ENCODE data around the gene CDC42BPB. TPM values are rescaled to one million over a fixed set of nuclear protein-coding genes. Genes with fewer than 3 reads are reported as not detected.

The CDC42BPB gene
- total RNA-seq, 1 donor from 2014 or later, result 116 TPM

DNA sequence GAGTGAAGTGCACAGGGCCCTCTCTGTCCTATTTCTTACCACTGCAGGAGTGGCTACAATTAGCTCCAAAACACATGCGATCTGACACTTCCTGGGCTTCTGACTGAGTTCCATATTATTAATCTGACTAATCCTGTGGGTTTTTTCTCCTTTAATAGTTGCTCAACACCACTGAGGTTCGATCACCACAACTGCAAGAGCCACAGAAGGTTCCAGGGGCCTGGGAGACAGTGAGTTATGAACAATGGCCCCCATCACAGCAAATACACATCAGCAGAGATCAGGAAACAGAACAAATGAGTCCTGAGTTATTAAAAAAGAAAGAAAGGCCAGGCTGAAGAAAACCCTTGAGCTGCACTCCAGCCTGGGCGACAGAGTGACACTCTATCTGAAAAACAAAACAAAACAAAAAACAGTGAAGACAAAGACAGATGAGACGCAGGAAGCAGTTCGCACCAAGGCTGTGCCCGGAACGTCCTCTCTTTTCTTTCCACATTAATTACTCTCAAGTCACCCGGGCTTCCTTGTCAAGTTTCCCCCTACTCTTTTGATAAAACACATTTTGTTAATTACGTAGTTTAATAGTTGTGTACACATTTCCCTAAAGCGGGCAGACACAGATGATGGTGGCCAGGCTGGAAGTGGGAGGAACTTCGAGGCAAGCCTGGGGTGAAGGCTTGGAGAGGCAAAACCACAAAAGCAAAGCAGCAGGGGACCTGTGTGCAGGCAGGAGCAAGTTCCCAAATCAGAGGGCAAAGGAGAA, 42.7 kb downstream of the CDC42BPB start:
- Mint-ChIP-seq H3K4me3 (ENCODE audit: unreplicated experiment) (peak overlapping the region; percentile 4), H3K4me1 (ENCODE audit: low read depth, unreplicated experiment) (peaks cover 51% of the 10 kb centered on the region), H3K27me3 (ENCODE audit: low read depth, unreplicated experiment) (no peaks in the 10 kb centered on the region), H3K9me3 (ENCODE audit: unreplicated experiment) (peaks cover 3% of the 10 kb centered on the region), H3K27ac (ENCODE audit: unreplicated experiment) (peak overlapping the region; percentile 15), H3K36me3 (ENCODE audit: low read depth, unreplicated experiment) (peaks cover 19% of the 10 kb centered on the region)
- H3K4me3 ChIP-seq (ENCODE audit: insufficient read depth, low read depth, low read length), result no peak overlapping the region
- H4K20me1 ChIP-seq (ENCODE audit: insufficient read depth, low read length), result peaks cover 93% of the 10 kb centered on the region
- no peaks in the 10 kb centered on the region for H3K36me3 ChIP-seq (ENCODE audit: insufficient read depth, low read length)
- no peaks in the 10 kb centered on the region for H3K27me3 ChIP-seq (ENCODE audit: insufficient read depth, low read length)
- H3K4me1 ChIP-seq (ENCODE audit: insufficient read depth, low read length), result peaks cover 29% of the 10 kb centered on the region
- no peaks in the 10 kb centered on the region for H3K9me3 ChIP-seq (ENCODE audit: insufficient read depth, low read depth, low read length)
- no peak overlapping the region for H2AFZ ChIP-seq (ENCODE audit: low read depth, low read length)
- TF ChIP-seq EZH2 (IDR thresholded peaks at IDR 0.05; ENCODE audit: insufficient read depth, low read length), result no peak
- TF ChIP-seq, protein P1, sequence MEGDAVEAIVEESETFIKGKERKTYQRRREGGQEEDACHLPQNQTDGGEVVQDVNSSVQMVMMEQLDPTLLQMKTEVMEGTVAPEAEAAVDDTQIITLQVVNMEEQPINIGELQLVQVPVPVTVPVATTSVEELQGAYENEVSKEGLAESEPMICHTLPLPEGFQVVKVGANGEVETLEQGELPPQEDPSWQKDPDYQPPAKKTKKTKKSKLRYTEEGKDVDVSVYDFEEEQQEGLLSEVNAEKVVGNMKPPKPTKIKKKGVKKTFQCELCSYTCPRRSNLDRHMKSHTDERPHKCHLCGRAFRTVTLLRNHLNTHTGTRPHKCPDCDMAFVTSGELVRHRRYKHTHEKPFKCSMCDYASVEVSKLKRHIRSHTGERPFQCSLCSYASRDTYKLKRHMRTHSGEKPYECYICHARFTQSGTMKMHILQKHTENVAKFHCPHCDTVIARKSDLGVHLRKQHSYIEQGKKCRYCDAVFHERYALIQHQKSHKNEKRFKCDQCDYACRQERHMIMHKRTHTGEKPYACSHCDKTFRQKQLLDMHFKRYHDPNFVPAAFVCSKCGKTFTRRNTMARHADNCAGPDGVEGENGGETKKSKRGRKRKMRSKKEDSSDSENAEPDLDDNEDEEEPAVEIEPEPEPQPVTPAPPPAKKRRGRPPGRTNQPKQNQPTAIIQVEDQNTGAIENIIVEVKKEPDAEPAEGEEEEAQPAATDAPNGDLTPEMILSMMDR (IDR thresholded peaks at IDR 0.05; ENCODE audit: insufficient read depth, low read depth, low read length), result no peak
- peaks cover 87% of the 10 kb centered on the region for H3K79me2 ChIP-seq (ENCODE audit: insufficient read depth, low read length)
- peak; percentile 76 for DNase-seq (ENCODE audit: low read depth)
- FAIRE-seq, result no peak
- peak overlapping the region; percentile 63 for H3K9ac ChIP-seq (ENCODE audit: low read length)
- H3K27ac ChIP-seq (ENCODE audit: low read depth, low read length), result peak overlapping the region; percentile 61
- H3K4me2 ChIP-seq (ENCODE audit: low read length), result peak overlapping the region; percentile 78

DNA sequence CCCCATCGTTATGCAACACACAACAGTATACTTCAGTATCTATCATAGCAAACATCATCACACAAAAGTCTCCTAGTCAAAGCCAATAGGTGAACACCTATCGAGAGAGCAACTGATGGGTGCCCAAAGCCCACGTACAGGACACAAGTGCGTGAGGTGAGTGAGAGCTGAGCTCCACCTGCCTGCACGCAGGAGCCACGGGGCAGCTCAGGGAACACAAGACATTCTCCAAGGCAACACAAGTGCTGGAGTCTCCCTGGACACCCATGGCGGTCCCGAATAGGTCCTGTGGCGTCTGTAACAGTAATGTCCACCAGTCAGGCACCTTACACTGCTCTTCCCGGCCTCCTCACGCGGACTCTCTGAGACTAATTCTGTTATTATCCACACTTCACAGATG, 44.3 kb downstream of the CDC42BPB start:
- no peak overlapping the region for H3K27ac ChIP-seq (ENCODE audit: low read depth, low read length)
- H2AFZ ChIP-seq (ENCODE audit: low read depth, low read length), result no peak overlapping the region
- Mint-ChIP-seq H3K4me1 (ENCODE audit: low read depth, unreplicated experiment) (peaks cover 54% of the 10 kb centered on the region), H3K27me3 (ENCODE audit: low read depth, unreplicated experiment) (no peaks in the 10 kb centered on the region), H3K27ac (ENCODE audit: unreplicated experiment) (peak overlapping the region; percentile 69), H3K9me3 (ENCODE audit: unreplicated experiment) (peaks cover 3% of the 10 kb centered on the region), H3K4me3 (ENCODE audit: unreplicated experiment) (no peak overlapping the region), H3K36me3 (ENCODE audit: low read depth, unreplicated experiment) (peaks cover 19% of the 10 kb centered on the region)
- H3K4me3 ChIP-seq (ENCODE audit: insufficient read depth, low read depth, low read length), result no peak overlapping the region
- H3K4me2 ChIP-seq (ENCODE audit: low read length), result no peak overlapping the region
- no peaks in the 10 kb centered on the region for H3K27me3 ChIP-seq (ENCODE audit: insufficient read depth, low read length)
- no peak for FAIRE-seq
- no peak overlapping the region for H3K9ac ChIP-seq (ENCODE audit: low read length)
- no peak for TF ChIP-seq EZH2 (IDR thresholded peaks at IDR 0.05; ENCODE audit: insufficient read depth, low read length)
- TF ChIP-seq, protein P1 (IDR thresholded peaks at IDR 0.05; ENCODE audit: insufficient read depth, low read depth, low read length), result no peak
- peaks cover 38% of the 10 kb centered on the region for H3K4me1 ChIP-seq (ENCODE audit: insufficient read depth, low read length)
- H4K20me1 ChIP-seq (ENCODE audit: insufficient read depth, low read length), result peaks cover 93% of the 10 kb centered on the region
- DNase-seq (ENCODE audit: low read depth), result no peak
- peaks cover 87% of the 10 kb centered on the region for H3K79me2 ChIP-seq (ENCODE audit: insufficient read depth, low read length)
- no peaks in the 10 kb centered on the region for H3K36me3 ChIP-seq (ENCODE audit: insufficient read depth, low read length)
- no peaks in the 10 kb centered on the region for H3K9me3 ChIP-seq (ENCODE audit: insufficient read depth, low read depth, low read length)

DNA sequence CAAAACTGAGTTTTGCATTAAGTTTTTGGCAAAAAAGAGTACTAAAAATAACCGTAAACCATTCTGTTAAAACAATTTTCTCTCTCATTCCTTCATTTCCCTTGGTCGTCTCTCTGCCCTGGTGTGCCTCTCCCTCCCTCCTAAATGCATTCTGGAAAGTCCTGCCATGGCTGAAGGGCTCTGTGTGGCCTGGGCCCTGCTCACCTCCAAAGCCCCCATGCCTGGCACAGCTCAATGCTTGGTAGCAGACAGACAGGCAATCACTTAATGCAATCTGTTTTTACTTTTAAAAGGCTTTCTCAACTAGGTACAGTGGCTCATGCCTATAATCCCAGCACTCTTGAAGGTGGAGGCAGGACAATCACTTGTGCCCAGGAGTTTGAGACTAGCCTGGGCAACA, 47.8 kb downstream of the CDC42BPB start:
- H3K27me3 Mint-ChIP-seq (ENCODE audit: low read depth, unreplicated experiment), result no peaks in the 10 kb centered on the region
- no peak for DNase-seq (ENCODE audit: low read depth)
- Histone ChIP-seq H4K20me1 (ENCODE audit: insufficient read depth, low read length) (peaks cover 85% of the 10 kb centered on the region), H3K4me1 (ENCODE audit: insufficient read depth, low read length) (peaks cover 27% of the 10 kb centered on the region), H3K9ac (ENCODE audit: low read length) (no peak overlapping the region), H2AFZ (ENCODE audit: low read depth, low read length) (no peak overlapping the region), H3K4me2 (ENCODE audit: low read length) (no peak overlapping the region), H3K36me3 (ENCODE audit: insufficient read depth, low read length) (no peaks in the 10 kb centered on the region), H3K4me3 (ENCODE audit: insufficient read depth, low read depth, low read length) (no peak overlapping the region), H3K9me3 (ENCODE audit: insufficient read depth, low read depth, low read length) (no peaks in the 10 kb centered on the region), H3K27ac (ENCODE audit: low read depth, low read length) (no peak overlapping the region), H3K79me2 (ENCODE audit: insufficient read depth, low read length) (peaks cover 78% of the 10 kb centered on the region), H3K27me3 (ENCODE audit: insufficient read depth, low read length) (no peaks in the 10 kb centered on the region)
- H3K4me1 Mint-ChIP-seq (ENCODE audit: low read depth, unreplicated experiment), result peaks cover 38% of the 10 kb centered on the region
- H3K9me3 Mint-ChIP-seq (ENCODE audit: unreplicated experiment), result peaks cover 3% of the 10 kb centered on the region
- H3K4me3 Mint-ChIP-seq (ENCODE audit: unreplicated experiment), result no peak overlapping the region
- peak overlapping the region; percentile 94 for H3K27ac Mint-ChIP-seq (ENCODE audit: unreplicated experiment)
- H3K36me3 Mint-ChIP-seq (ENCODE audit: low read depth, unreplicated experiment), result peaks cover 29% of the 10 kb centered on the region
- TF ChIP-seq, protein P1 (IDR thresholded peaks at IDR 0.05; ENCODE audit: insufficient read depth, low read depth, low read length), result no peak
- FAIRE-seq, result no peak
